Measurements from ENCODE around the gene KCNJ5.

KCNJ5 gene

GRCh38 chr11:128908391-128909246 is 17.5 kb downstream of the KCNJ5 start:
- POLR2A ChIA-PET (ENCODE audit: low non-redundant PET) = no interaction called here
- TF ChIP-seq, protein P1, sequence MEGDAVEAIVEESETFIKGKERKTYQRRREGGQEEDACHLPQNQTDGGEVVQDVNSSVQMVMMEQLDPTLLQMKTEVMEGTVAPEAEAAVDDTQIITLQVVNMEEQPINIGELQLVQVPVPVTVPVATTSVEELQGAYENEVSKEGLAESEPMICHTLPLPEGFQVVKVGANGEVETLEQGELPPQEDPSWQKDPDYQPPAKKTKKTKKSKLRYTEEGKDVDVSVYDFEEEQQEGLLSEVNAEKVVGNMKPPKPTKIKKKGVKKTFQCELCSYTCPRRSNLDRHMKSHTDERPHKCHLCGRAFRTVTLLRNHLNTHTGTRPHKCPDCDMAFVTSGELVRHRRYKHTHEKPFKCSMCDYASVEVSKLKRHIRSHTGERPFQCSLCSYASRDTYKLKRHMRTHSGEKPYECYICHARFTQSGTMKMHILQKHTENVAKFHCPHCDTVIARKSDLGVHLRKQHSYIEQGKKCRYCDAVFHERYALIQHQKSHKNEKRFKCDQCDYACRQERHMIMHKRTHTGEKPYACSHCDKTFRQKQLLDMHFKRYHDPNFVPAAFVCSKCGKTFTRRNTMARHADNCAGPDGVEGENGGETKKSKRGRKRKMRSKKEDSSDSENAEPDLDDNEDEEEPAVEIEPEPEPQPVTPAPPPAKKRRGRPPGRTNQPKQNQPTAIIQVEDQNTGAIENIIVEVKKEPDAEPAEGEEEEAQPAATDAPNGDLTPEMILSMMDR (conservative IDR thresholded peaks at IDR 0.05; ENCODE audit: low read depth) = no peak
- peak overlapping the region; percentile 98 for H3K27ac ChIP-seq
- DNase-seq (ENCODE audit: low spot score) = peak; percentile 88
- CTCF ChIA-PET = interaction anchor here (1.2 to 1.7 kb wide), 2 partner anchors 23 to 47 kb away, joined by 5 to 10 read pairs; no protein-coding TSS in a partner anchor

DNA sequence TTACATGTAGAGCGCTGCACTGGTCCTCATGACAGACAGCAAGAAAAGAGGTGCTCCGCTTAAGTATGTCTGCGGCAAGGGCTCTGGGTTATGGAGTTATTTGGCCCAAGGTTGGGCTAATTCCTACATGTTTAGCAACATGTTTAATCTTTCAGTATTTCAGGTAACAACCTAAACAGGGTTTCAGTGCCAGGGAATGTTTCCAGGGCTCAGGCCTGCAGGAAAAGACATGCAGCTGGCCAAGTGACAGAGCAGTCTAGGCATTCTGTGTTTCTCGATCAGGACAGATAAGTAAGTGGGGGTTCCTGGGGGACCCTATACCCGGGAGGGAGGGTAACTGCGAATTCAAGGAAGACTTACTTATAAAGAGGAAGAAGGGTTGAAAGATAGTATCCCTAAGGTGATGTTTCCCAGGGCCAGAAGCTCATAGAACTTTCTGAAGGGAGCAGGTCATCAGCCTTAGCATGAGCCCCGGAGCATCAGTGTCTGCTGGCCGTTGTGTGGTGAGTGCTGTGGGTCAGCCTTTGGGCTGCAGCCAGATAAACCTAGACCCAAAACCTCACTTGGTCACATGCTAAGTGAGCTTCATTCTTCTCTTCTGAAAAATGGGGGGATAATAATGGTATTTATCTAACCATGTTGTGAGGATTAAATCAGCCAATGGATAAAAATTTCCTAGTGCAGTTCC is 18.4 kb downstream of the KCNJ5 start:
- peak; percentile 9 for DNase-seq (ENCODE audit: low spot score)
- H3K27ac ChIP-seq = peak overlapping the region; percentile 98
- TF ChIP-seq, protein P1 (conservative IDR thresholded peaks at IDR 0.05; ENCODE audit: low read depth) = no peak
- ChIA-PET CTCF (interaction anchor here (0.5 to 0.8 kb wide), 2 partner anchors 47 to 1920 kb away, joined by 3 to 5 read pairs; no protein-coding TSS in a partner anchor), POLR2A (ENCODE audit: low non-redundant PET) (no interaction called here)

GRCh38 chr11:128910576-128910975 is 19.4 kb downstream of the KCNJ5 start:
- no peak overlapping the region for H3K27ac ChIP-seq

GRCh38 chr11:128911239-128911638 is 20.1 kb downstream of the KCNJ5 start:
- no peak overlapping the region for H3K27ac ChIP-seq
- DNase-seq (ENCODE audit: low spot score) = no peak
- TF ChIP-seq, protein P1 (conservative IDR thresholded peaks at IDR 0.05; ENCODE audit: low read depth) = no peak
- ChIA-PET POLR2A (ENCODE audit: low non-redundant PET) (no interaction called here), CTCF (no interaction called here)

More at GRCh38 chr11:128910576-128910975, 19.4 kb downstream of the KCNJ5 start:
- ChIA-PET CTCF (no interaction called here), POLR2A (ENCODE audit: low non-redundant PET) (no interaction called here)
- DNase-seq (ENCODE audit: low spot score) = no peak
- TF ChIP-seq, protein P1 (conservative IDR thresholded peaks at IDR 0.05; ENCODE audit: low read depth) = no peak

DNA sequence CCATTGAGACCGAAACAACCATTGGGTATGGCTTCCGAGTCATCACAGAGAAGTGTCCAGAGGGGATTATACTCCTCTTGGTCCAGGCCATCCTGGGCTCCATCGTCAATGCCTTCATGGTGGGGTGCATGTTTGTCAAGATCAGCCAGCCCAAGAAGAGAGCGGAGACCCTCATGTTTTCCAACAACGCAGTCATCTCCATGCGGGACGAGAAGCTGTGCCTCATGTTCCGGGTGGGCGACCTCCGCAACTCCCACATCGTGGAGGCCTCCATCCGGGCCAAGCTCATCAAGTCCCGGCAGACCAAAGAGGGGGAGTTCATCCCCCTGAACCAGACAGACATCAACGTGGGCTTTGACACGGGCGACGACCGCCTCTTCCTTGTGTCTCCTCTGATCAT is 20.5 kb downstream of the KCNJ5 start:
- TF ChIP-seq, protein P1 (conservative IDR thresholded peaks at IDR 0.05; ENCODE audit: low read depth) = no peak
- H3K27ac ChIP-seq = no peak overlapping the region
- POLR2A ChIA-PET (ENCODE audit: low non-redundant PET) = no interaction called here
- CTCF ChIA-PET = no interaction called here
- no peak for DNase-seq (ENCODE audit: low spot score)

DNA sequence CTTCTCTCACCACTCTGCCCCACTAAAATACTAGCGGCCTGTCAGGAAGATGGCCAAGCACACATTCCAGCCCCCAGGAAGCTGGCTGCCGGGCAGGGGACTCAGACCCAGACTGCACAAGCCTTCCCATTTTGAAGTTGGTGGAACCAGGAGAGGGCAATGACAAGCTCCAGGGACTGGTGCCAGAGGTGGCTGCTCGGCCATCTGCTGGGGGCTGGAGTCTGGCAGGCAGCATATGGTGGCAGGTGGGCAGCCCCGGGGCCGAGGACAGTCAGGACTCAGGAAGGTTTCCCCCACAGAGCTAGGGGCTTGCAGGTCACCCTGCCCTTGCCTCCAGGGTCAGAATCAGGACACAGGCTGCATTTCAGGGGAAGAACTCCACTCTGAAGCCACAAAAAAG is 22.6 kb downstream of the KCNJ5 start:
- no peak for DNase-seq (ENCODE audit: low spot score)
- ChIA-PET POLR2A (ENCODE audit: low non-redundant PET) (no interaction called here), CTCF (interaction anchor here (1.5 kb wide), 1 partner anchor 43 kb away, joined by 6 read pairs; no protein-coding TSS in a partner anchor)
- H3K27ac ChIP-seq = peak overlapping the region; percentile 50
- TF ChIP-seq, protein P1 (conservative IDR thresholded peaks at IDR 0.05; ENCODE audit: low read depth) = no peak

All from RWPE1 (cell line).